GM12878 (cell line): Measurements from ENCODE around the gene GID4. TPM values are rescaled to one million over a fixed set of nuclear protein-coding genes. Genes with fewer than 3 reads are reported as not detected.

Source experiments
- ATAC-seq: fragments of 200-7000 bp; cut with Tn5 transposase; 3 replicates; pipeline ENCODE4 v1.9.1; 2020; ENCODE audit warnings: mild to moderate bottlenecking, moderate library complexity
- BruUV-seq: library from RNA; stranded (reverse); fragments of 400-500 nt; replicated peaks from 2 replicates; lab custom pipeline; 2021; lab: Mats Ljungman, UMichigan
- CTCF ChIA-PET: fragments of 300-600 bp; sonication (Branson Sonifier 250); formaldehyde crosslinking; extraction: SDS; loops from one replicate; lab custom pipeline; 2021; ENCODE audit warnings: inconsistent platforms; lab: Yijun Ruan, JAX
- POLR2A ChIA-PET: fragments of 350-600 bp; formaldehyde crosslinking; extraction: SDS; loops from one replicate; lab custom pipeline; 2021; ENCODE audit warnings: inconsistent platforms; lab: Charles Lee
- RAD21 ChIA-PET: fragments of 300-600 bp; sonication (Branson Sonifier 250); formaldehyde crosslinking; loops from one replicate; lab custom pipeline; 2023; ENCODE audit warnings: antibody characterized with exemption; ENCODE audit not compliant: unreplicated experiment; lab: Charles Lee
- SMC1A ChIA-PET: fragments of 300-600 bp; sonication (Branson Sonifier 250); formaldehyde crosslinking; loops from one replicate; lab custom pipeline; 2023; ENCODE audit not compliant: unreplicated experiment, uncharacterized antibody; lab: Charles Lee
- DNase-seq: peaks from one replicate; pipeline ENCODE4 v3.0.0-alpha.2; 2011; ENCODE audit warnings: low read depth, low spot score
- FAIRE-seq: peaks from 3 replicates; lab custom pipeline; 2011; peaks lifted over from hg19 to GRCh38; lab: Jason Lieb, UNC
- H2AFZ ChIP-seq: 2 replicates; pipeline ENCODE4 v1.6.0; 2011; ENCODE audit warnings: low read depth, low read length, control low read depth; ENCODE audit not compliant: control insufficient read depth
- H3K27ac ChIP-seq: 2 replicates; pipeline ENCODE4 v1.5.1; 2011; ENCODE audit warnings: control low read depth; ENCODE audit not compliant: control insufficient read depth, insufficient read depth
- H3K27me3 ChIP-seq, 2 experiments: replicated peaks in 1 of 2; 2 replicates each; pipeline versions ENCODE4 v1.6.0 to v1.6.1; 2011; ENCODE audit warnings: low read length in 1 of 2; ENCODE audit not compliant: control insufficient read depth in 2 of 2, insufficient read depth in 2 of 2
- H3K36me3 ChIP-seq, 2 experiments: 2 replicates each; pipeline ENCODE4 v1.5.1; 2011; ENCODE audit warnings: low read length in 1 of 2; ENCODE audit not compliant: control insufficient read depth in 2 of 2, insufficient read depth in 2 of 2
- H3K4me1 ChIP-seq: 2 replicates; pipeline ENCODE4 v1.6.1; 2011; ENCODE audit warnings: mild to moderate bottlenecking, low read length, moderate library complexity, mixed read lengths; ENCODE audit not compliant: control insufficient read depth, insufficient read depth
- H3K4me2 ChIP-seq: 2 replicates; pipeline ENCODE4 v1.6.0; 2011; ENCODE audit warnings: control low read depth; ENCODE audit not compliant: control insufficient read depth, insufficient read depth
- H3K4me3 ChIP-seq: fragments of 200-600 bp; sonication (generic); 2 replicates; pipeline ENCODE4 v1.5.1; 2016
- H3K79me2 ChIP-seq: 2 replicates; pipeline ENCODE4 v1.6.0; 2011; ENCODE audit warnings: low read length; ENCODE audit not compliant: control insufficient read depth, insufficient read depth
- H3K9ac ChIP-seq: 2 replicates; pipeline ENCODE4 v1.8.0; 2011; ENCODE audit warnings: low read length, control low read depth, mixed read lengths; ENCODE audit not compliant: control insufficient read depth, insufficient read depth
- H3K9me3 ChIP-seq: replicated peaks from 3 replicates; pipeline ENCODE4 v1.5.1; 2011; ENCODE audit warnings: mild to moderate bottlenecking, low read length; ENCODE audit not compliant: control insufficient read depth, insufficient read depth
- H4K20me1 ChIP-seq: 2 replicates; pipeline ENCODE4 v1.6.0; 2011; ENCODE audit not compliant: control insufficient read depth, insufficient read depth
- CREM ChIP-seq: IDR thresholded peaks from 2 replicates; pipeline ENCODE4 v1.6.1; 2014; ENCODE audit warnings: antibody characterized with exemption, low read depth
- E2F8 ChIP-seq: fragments of 450-650 bp; IDR thresholded peaks from 2 replicates; pipeline ENCODE4 v1.6.1; 2018; ENCODE audit warnings: mild to moderate bottlenecking, low read depth, moderate library complexity; ENCODE audit not compliant: partially characterized antibody
- FOXM1 ChIP-seq: IDR thresholded peaks from 2 replicates; pipeline ENCODE4 v1.6.1; 2012; ENCODE audit warnings: low read depth, mild to moderate bottlenecking, inconsistent platforms, low read length, moderate library complexity
- NFXL1 ChIP-seq: fragments of 450-650 bp; IDR thresholded peaks from 2 replicates; pipeline ENCODE4 v1.6.1; 2017; ENCODE audit warnings: antibody characterized with exemption, mild to moderate bottlenecking, borderline replicate concordance
- YBX1 ChIP-seq: fragments of 450-650 bp; IDR thresholded peaks from 2 replicates; pipeline ENCODE4 v1.6.1; 2016; ENCODE audit warnings: antibody characterized with exemption
- ZNF24 ChIP-seq: fragments of 450-650 bp; IDR thresholded peaks from 2 replicates; pipeline ENCODE4 v1.6.1; 2017; ENCODE audit warnings: antibody characterized with exemption, mild to moderate bottlenecking
- ZSCAN29 ChIP-seq: fragments of 450-650 bp; IDR thresholded peaks from 2 replicates; pipeline ENCODE4 v1.6.1; 2017; ENCODE audit warnings: mild to moderate bottlenecking, moderate library complexity
- WGBS: methylation state at CpG from one replicate; pipeline ENCODE4 v1.1.6; 2016; ENCODE audit warnings: low lambda C conversion rate; ENCODE audit not compliant: insufficient replicate concordance, insufficient coverage; ENCODE audit errors: missing lambda C conversion rate; 5-methylcytosine and 5-hydroxymethylcytosine counted together
- in situ Hi-C: fragments of 300-500 bp; cut with MboI; formaldehyde crosslinking; loops from 9 replicates; pipeline ENCODE4 v1.14.3; 2018; ENCODE audit warnings: mixed read lengths
- intact Hi-C: fragments of 100-400 bp; cut with micrococcal nuclease; formaldehyde crosslinking; loops from one replicate; pipeline ENCODE4 v1.14.2; 2022; ENCODE audit not compliant: unreplicated experiment
- polyA plus RNA-seq, 11 experiments: library from polyadenylated mRNA; depleted of rRNA in 4 of 11; unstranded in 6 of 11; stranded (reverse) in 5 of 11; fragments of >200 nt; fragmentation: Nextera tagmentation in 4 of 11; fragmentation: Illumina TruSeq in 1 of 11; extraction: Ambion mirVana in 4 of 11; extraction: Trizol in 1 of 11; gene quantifications; 1 replicate in 1 of 11; 2 replicates in 10 of 11; pipeline versions ENCODE4 v1.2.1 to v1.2.3, GENCODE V29; 2011 to 2016; ENCODE audit warnings: inconsistent platforms in 2 of 11, missing spikeins in 2 of 11, low read depth in 1 of 11
- total RNA-seq, 4 experiments: library from RNA; depleted of rRNA in 3 of 4; stranded (reverse); fragments of >200 nt in 3 of 4; fragmentation: Illumina TruSeq in 1 of 4; extraction: Trizol in 1 of 4; gene quantifications; 2 replicates each; pipeline versions ENCODE4 v1.2.1 to v1.2.3, GENCODE V29; 2013 to 2021

The GID4 gene
- total and polyA plus RNA-seq, 10 of the 15 experiments (the other 5 are each of a cell fraction or from before 2014, with no cell fraction given), result 0.93 to 7.3 (median 3.6) TPM

GRCh38 chr17:18028114-18028951 is 10.9 kb upstream of the GID4 start:
- DNase-seq, result no peak
- no TSS peak for BruUV-seq

More at GRCh38 chr17:18028114-18028951, 10.9 kb upstream of the GID4 start:
- no peaks in the 10 kb centered on the region for H3K9me3 ChIP-seq
- ATAC-seq, result no peak
- in situ Hi-C loops, result no loop called here
- no peak for FAIRE-seq
- ChIA-PET CTCF (interaction anchor here (0.8 to 1.8 kb wide), 6 partner anchors 43 to 137 kb away, joined by 3 to 6 read pairs (median 4); partner anchors contain the start of genes DRC3 and TOM1L2), RAD21 (interaction anchor here (1.0 to 1.8 kb wide), 2 partner anchors 42 to 109 kb away, joined by 3 to 4 read pairs; no protein-coding TSS in a partner anchor), POLR2A (interaction anchor here (0.6 kb wide), 1 partner anchor 436 kb away, joined by 4 read pairs; no protein-coding TSS in a partner anchor), SMC1A (interaction anchor here (1.1 to 1.5 kb wide), 2 partner anchors 109 to 131 kb away, joined by 3 to 4 read pairs; no protein-coding TSS in a partner anchor)
- intact Hi-C loops, result no loop called here
- H2AFZ ChIP-seq, result no peak overlapping the region
- peaks cover 1% of the 10 kb centered on the region; the same call in 1 of the 2 replicates for H3K79me2 ChIP-seq
- 85% methylated on average over 11 of the region's 11 CpGs for WGBS
- H3K4me3 ChIP-seq, result no peak overlapping the region
- no peak overlapping the region for H3K4me2 ChIP-seq
- H3K4me1 ChIP-seq, result peaks cover 23% of the 10 kb centered on the region
- H3K36me3 ChIP-seq, result peaks cover 4 to 5% of the 10 kb centered on the region in 2 experiments; a peak in 3 of 4 replicates
- no peaks in the 10 kb centered on the region; a peak in 1 of 4 replicates for H3K27me3 ChIP-seq
- no peak overlapping the region for H3K27ac ChIP-seq
- TF ChIP-seq YBX1 (no peak), E2F8 (no peak), CREM (no peak), NFXL1 (no peak), ZNF24 (no peak), ZSCAN29 (no peak), FOXM1 (no peak)
- H3K9ac ChIP-seq, result no peak overlapping the region
- H4K20me1 ChIP-seq, result 0 out of 2 replicates have a peak, but pooled peaks cover 5% of the 10 kb centered on the region
